Midbrain (tissue), 1 donor: ENCODE measurements around the gene CCR6.
"Not testable (repeated sequence)": the region's sequence is repeated elsewhere in the genome, so short reads cannot be mapped to it uniquely, and the experiment has no call there.

Experiments
- DNase-seq: peaks from one replicate; lab custom pipeline; 2025; lab: John Stamatoyannopoulos, UW

The CCR6 gene

GRCh38 chr6:167122827-167123657 is at the start of gene CCR6:
Gene CCR6 (plus strand): TSS chr6:167123096. CDS start chr6:167136135, 13,039 bp downstream.
- DNase-seq = no peak

DNA sequence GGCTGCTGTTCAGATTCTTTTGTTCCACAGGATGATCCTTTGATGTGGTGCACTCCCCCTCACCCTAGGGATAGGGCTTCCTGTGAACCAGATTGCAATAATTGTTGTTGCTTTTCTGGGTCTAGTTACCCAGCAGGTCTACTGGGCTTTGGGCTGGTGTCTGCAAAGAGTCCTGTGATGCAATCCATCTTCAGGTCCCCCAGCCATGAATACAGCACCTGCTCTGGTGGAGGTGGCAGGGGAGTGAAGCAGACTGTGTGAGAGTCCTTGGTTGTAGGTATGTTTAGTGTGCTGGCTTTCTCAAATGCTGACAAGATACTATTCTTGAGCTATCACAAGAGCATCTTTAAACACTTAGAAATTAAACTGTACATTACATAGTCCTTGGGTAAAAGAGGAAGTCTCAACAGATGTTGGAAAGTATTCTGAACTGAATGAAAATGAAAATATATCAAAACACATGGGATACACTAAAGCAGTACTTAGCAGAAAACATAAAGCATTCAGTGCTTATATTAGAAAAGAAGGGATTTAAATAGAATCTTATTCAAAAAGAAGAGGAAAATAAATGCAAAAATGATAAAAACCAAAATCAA is 49.1 kb upstream of the CCR6 start:
- DNase-seq = no peak

DNA sequence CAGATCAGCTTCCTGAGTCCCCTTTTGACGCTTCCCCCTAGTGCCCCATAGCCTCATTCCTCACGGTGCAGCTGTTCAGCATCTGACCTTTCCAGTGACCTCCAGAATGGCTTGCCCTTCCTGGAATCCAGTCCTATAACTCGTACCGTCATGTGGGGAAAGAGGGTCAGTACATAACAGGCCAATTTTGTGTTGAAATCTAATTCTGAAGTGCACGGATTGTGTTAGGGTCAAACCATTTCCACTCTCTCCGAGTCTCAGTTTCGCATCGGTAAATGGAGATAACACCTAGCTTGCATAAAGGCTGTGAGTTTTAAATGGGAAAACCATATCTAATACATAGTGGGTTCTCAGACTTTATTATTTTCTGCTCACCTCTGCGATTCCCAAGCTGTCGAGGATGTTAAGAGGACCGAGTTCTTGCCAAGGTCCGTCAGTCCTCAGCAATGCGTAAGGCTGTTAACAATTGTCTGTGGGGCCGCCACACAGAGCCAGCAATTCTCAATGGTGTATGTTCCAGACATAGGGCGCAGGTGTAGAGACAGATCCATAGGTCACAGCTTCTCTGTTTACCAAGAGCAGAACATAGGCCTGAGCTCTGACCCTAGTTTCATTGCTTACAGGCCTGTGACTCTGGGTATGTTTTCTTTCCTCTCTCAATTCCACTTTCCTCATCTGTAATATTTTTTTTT is 45.5 kb upstream of the CCR6 start:
- DNase-seq = no peak

GRCh38 chr6:167078745-167079144 is 44.2 kb upstream of the CCR6 start:
- DNase-seq = no peak

DNA sequence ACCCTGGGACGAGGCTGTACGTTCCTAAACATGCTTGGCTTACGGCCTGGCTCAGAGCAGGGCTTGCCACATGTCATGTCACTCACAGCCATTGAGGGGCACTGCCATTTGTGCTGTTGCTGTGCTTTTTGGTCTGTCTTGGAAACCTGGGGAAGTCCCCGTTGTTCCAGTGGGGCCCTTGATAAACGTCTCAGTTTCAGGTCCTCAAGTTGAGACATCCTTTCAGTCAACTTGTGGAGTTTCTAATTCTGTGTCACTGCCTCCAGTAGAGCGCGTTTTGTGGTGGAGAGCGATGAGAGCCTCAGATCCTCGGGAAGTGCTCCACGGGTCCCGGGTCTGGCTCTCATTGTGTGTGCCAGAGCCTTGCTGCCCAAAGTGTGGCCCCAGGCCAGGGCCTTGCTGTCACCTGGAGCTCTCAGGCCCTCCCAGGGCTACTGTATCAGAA is 43.0 kb upstream of the CCR6 start:
- DNase-seq = no peak

- DNase-seq = no peak
Observed at GRCh38 chr6:167087857-167088354, 35.0 kb upstream of the CCR6 start.

DNA sequence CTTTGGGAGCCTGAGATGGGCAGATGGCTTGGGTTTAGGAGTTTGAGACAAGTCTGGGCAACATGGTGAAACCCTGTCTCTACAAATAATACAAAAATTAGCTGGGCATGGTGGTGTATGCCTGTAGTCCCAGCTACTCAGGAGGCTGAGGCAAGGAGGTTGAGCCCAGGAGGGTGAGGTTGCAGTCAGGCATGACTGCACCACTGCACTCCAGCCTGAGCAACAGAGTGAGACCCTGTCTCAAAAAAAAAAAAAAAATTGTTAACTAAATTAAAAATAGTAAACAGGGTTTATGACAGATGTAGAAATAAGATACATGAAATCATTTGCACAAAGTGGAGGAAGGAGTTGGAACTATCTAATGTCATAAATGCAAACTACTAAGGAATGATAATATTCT is 34.2 kb upstream of the CCR6 start:
- DNase-seq = not testable (repeated sequence)

DNA sequence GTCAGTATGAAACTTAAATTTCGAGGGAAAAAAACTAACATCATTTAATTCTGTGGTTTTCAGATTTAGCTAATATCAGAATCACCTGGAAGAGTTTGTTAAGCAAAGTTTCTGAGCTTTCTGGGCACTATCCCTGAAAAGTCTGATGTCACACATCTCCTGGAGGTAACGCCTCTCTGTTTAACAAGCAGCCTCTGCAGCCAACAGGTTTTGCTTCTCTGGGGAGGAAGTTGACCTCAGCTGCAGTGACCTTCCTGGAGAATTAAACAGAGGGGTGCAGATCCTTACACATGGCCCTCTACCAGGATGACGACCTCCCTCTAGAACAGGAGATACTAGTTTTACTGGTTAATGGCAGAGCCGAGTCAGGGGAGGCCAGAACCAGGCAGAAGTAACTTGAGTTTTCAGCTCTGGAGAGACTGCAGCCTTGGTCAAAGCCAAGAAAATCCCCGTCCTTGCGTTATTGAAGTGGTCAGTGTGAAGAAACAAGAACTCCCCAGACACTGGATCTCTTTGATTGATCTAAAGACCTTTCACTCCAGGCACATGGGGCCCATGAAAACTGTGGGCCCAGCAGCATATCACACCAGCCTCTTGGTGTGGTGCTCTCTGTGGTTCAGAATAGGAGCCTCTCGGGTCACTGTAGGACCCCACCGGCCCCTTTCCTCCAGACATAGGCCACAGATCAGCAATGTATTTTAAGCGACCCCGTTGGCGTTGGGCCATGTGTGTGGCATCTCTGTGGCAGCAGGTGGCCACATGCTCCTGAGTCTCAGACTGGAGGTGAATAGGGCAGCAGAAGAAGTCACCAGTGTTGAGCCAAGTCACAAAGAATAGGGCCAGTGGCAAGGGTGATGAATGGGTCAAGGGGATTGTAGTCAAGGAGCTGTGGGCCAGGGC is 33.4 kb upstream of the CCR6 start:
- no peak for DNase-seq

DNA sequence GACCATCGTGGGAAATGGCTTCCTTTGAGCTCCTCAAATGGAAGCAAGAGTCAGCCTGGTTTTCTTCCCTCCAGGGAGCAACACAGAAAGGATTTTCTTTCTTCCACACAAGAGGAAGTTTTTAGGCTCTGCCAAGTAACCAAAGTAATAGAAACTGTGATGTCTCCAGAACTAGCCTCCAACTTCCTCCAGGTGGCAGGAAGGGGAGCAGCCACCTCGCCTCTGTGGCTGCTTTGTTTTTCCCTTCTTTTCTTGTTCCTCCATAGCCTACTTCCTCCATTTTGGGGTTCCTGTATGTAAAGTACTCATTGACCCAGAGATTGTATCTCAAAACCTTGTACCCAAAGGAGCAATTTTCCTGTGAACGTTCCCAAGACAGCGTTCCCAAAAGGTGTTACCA is 32.7 kb upstream of the CCR6 start:
- DNase-seq = no peak

DNA sequence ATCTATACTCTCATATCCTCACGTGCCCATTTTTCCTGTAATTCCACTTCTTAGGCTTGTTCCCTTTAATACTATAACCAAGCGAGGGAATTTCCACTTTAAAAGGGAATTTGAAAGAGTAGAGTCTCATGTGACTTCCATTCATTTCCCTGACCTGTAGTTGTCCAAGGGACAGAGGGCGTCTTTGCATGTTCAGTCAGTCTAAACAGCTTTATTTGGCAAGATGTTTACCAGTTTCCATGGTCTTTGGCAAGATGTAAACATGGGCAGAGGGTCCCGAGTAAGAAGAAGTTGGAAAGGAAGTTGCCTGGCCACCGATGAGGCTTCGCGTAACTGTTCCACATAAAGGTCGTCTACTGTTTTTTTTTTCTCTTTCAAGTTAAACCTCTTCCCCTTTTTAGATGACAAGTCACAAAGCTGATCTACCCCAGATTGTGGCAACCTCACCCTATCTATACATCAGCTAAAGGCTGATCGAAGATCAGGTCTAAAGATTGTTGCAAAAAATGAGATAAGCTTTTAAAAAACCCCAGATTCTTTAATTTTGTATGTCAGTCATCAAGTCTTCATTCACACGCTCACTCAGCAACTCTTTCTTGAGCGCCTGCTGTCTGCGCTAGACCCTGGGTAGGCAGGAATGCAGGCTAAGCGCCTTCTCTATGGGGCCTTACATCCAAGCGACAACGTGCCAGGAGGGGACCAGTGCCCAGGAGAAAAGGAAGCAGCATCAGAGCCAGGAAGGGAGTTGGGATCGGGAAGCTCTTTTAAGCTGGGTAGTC is 31.7 kb upstream of the CCR6 start:
- no peak for DNase-seq

GRCh38 chr6:167091805-167092107 is 31.1 kb upstream of the CCR6 start:
- no peak for DNase-seq

GRCh38 chr6:167092672-167093339 is 30.1 kb upstream of the CCR6 start:
- DNase-seq = no peak

GRCh38 chr6:167093406-167093921 is 29.4 kb upstream of the CCR6 start:
- DNase-seq = no peak

DNA sequence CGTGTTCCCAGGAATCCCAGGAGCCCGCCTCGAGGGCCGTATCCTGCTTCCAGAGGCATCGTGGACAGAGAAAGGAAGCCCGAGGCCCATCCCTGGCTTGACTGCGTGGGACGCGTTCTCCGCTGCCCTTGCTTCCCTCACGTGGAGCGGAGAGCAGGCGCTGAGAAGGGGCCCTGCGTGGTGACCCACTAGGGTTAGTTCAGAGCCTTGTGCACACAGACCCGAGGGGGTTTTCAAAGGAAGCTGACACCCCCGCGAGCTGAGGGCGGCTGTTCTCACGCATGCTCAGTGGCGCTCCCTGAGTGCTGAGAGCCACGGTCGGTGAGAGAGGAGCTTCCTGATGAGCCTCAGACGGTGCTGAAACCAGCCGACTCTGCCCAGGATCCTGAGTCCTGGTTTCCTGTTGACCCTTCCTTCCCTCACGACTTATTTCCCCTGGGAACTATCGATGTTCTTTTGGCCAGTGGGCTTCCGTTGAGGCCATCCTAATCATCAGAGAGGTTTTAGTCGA is 28.9 kb upstream of the CCR6 start:
- no peak for DNase-seq

DNA sequence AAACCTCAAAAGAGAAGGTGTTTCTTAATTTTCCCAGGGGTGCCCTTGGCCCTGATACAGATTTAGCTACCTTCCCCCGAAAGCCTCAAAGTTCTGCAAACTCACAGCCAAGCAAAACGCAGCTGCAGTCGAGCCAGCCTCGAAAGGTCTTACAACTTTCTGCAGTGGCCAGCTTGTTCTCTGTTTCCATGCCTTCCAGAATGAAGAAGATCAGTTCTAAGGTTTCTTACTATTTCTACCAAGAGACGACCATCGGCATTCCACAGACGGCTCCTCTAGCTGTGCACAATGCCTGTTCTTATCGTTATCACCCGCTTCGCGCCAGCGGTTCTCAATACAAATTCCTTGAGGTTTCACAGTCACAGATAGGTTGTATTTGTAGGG is 28.5 kb upstream of the CCR6 start:
- no peak for DNase-seq

DNA sequence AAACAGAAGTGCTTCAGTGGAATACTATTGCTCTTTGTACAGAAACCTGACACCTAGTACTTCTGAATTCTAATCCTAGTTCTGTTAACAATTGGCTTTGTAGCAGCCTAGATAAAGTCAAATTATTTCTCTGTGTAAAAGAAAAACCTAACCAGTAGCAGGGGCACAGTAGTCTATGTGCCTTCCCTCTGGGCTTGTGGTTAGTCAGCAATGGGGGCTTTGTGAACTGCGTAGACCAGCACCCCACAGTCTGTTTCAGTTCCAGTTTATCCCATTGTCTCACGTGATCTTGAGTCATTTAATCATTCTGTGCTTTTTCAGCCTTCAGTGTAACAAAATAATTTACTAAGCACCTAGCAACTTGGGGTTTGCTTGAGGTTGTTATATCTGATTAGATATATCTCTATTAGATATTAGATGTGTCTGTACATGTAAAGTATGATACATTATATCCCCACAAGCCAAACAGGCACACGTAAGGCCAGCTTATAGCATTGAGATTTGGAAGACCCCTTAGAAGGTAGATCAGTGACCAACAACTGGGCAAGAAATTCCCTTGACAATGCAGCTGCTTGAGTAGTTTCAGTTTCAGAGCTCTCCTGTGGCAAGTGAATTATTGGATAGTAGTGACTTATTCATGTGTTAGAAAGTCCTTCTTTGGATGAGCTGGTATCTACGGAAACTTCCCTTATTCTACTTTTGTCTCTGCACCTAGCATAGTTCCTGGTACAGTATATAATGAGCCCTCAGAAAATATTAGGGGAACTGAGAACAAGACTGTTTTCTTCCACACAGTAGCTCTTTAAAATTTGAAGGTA is 27.9 kb upstream of the CCR6 start:
- no peak for DNase-seq

GRCh38 chr6:167095888-167096287 is 27.0 kb upstream of the CCR6 start:
- no peak for DNase-seq

DNA sequence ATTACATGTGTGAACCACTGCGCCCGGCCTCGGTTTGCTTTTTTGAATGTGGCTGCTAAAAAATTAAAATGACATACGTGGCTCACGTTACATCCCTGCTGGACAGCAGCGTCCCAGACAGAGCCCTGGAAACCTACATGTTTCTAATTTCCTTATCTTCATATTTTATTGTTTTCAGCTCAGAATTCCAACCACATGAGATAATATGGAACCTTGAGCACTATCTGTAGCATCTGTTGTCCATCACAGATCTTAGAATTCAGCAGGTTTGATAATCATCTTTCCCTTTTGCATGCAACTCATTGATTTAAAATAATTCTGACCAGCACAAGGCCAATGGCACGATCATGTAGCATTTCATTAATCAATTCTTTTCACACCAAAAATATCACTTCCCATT is 25.9 kb upstream of the CCR6 start:
- DNase-seq = no peak

DNA sequence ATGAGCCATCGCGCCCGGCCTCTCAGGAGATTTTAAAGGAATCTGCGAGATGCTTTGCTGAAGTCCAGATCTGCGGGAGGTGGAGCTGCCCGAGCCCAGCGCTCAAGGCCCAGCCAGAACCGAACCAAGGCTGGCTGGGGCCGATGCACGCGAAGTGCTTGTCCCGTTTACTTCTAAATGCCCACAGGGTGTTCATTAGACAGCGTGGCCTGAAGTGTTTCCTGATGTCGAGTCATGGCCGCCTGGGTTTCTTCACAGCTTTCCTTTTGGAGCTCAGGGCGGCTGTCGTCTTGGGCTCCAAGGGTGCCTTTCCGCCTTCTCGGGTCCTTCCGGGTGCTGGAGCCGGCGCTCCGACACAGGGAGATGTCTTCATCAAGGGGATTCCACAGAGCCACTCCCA is 25.1 kb upstream of the CCR6 start:
- DNase-seq = no peak
